ENCODE results near the gene GBX2.

DNA sequence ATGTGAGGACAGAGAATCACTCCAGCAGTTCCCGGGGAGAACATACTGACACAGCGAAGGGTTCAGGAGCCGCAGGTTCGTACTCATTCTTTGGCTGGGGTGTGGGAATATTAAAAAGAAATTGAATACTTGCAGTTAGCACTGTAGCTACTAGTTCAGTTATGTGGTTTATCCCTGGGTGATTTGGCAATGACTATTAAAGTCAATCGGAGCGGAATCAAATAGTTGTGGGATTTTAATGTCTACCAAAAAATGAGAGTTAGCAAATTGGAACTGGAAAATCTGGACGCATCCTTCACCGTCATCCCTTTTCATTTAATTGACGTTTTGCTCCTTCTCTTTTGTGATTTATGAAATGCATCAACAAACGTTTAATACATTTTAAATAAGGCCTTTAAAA, 50.8 kb downstream of the GBX2 start:
- TF ChIP-seq, protein P1, sequence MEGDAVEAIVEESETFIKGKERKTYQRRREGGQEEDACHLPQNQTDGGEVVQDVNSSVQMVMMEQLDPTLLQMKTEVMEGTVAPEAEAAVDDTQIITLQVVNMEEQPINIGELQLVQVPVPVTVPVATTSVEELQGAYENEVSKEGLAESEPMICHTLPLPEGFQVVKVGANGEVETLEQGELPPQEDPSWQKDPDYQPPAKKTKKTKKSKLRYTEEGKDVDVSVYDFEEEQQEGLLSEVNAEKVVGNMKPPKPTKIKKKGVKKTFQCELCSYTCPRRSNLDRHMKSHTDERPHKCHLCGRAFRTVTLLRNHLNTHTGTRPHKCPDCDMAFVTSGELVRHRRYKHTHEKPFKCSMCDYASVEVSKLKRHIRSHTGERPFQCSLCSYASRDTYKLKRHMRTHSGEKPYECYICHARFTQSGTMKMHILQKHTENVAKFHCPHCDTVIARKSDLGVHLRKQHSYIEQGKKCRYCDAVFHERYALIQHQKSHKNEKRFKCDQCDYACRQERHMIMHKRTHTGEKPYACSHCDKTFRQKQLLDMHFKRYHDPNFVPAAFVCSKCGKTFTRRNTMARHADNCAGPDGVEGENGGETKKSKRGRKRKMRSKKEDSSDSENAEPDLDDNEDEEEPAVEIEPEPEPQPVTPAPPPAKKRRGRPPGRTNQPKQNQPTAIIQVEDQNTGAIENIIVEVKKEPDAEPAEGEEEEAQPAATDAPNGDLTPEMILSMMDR (IDR thresholded peaks at IDR 0.05), result no peak
- TF ChIP-seq POLR2A (IDR thresholded peaks at IDR 0.05), result no peak

All from uterus (tissue), 2 donors.